ENCODE results near the gene SH2D1B.
A peak's percentile ranks its signal among the peaks of the same experiment; 100 is the strongest.

Gene SH2D1B

GRCh38 chr1:162380061-162380846 lies 31.7 kb downstream of the SH2D1B start:
- DNase-seq: no peak

DNA sequence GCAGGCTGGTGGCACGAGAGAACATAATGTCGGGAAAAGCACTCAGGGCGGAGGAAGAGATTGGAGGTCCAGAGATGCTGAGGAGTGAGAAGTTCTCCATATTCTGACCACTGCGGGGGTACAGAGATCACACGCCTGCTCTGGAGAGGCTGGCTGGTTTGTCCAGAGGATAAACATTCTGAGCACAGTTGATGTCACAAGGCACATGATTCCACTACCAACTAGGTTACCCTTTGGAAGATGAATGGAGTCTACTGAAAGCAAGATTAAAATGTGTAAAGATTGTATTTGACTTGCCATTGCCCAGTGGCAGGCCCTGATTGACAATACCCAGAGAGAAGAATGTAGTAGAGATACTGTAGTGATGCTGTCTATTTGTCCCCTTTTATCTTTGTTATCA lies 35.2 kb downstream of the SH2D1B start, which contains the start of gene SPATA46:
Gene SPATA46, minus strand, starts transcription at position 164 of the 400 bp plus-strand sequence. Its CDS starts 64 bp downstream, at position 100.
- no peak for DNase-seq

GRCh38 chr1:162375463-162375862 lies 36.5 kb downstream of the SH2D1B start:
- DNase-seq: no peak

DNA sequence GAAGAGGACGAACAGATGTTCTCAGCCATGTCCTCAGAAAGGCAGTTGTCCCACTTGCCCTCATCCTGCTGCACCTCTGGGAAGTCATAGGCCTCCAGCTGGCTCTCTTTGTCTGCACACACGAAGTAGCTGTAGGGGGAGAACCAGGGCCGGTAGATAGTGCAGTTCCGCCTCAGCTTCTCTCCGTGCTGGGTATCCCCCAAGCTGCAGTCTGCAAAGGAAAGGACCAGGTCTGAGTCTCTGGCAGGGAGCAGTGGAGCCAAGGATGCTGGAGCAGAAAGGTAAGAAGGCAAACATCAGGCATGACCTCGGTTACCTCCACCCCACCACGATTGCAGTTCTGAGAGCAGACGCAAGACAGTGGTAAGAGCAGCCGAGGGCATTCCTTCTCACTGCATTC lies 37.5 kb downstream of the SH2D1B start:
- no peak for DNase-seq

DNA sequence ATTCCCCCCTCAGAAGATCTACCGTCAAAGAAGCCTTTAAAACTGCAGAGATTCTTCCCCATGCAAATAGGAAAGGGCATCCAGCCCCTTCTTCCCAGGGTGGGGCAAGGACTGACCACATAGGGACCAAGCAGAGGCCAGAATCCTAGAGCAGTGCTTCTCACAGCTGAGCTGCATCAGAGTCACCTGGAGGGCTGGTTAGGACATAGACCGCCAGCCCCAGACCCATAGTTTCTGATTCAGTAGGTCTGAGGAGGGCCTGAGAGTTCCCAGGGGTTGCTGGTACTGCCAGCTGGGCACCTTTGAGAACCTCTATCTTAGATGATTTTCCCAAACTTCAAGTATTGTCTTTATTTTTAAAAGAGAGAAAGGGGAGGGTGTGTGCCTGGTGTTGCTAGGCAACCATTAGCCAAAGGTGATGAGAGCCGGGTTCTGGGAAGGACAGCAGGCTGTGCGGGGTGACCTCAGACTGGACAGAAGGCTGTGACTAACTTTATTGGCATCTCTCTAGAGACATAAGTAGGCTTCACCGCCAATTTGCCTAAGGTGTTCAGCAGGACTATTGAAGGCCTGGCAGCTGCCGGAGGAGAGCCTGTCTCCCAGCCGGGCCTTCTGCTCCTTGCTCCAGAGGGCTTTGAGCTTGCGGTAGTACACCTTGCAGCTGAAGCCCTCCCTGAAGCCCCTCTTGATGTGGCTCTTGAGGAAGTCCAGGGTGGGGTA lies 38.2 kb downstream of the SH2D1B start:
- DNase-seq: peak; percentile 67

GRCh38 chr1:162373072-162373427 lies 38.9 kb downstream of the SH2D1B start:
- DNase-seq: no peak

DNA sequence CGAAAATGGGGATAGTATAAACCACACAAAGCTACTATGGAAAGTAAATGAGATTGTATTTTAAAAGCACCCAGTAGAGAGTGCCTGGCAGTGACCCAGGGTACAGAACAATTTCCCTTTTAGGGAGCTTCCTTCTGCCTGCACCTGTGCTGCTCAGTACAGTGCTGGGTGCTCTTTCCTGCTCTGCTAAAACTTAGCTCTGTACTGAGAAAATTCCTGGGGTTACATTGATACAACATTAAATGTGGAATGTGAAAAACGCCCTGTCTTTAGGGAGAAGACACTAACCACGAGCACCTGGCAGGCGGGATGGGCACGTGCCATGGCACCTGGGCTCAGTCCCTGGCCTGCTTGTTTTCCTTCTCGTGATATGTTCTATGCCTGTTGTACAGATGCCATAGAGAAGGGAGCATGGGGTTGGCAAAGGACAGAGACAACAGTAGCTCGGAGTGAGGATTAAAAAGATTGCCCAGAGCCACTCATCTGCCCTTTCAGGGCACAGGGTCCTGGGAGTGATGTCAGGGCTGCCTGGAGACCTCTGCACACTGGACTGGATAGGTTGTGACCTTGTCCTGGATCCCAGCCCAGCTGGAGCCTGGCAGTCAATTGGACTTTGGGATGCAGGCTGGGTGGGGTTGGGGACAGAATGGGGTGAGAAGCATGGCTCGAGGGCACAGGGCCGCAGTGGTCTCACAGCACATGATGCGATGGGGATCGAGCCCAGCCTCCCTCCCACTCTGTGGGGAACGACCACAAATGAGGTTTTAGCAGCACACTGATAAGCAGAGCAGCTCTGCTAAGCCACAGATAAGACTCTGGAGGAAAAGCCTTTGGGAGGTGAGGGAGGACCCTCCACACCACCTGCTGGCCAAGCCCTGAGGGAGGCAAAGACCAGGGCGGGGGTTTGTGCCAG lies 39.5 kb downstream of the SH2D1B start:
- DNase-seq: no peak

GRCh38 chr1:162371611-162372010 lies 40.3 kb downstream of the SH2D1B start:
- no peak for DNase-seq

- no peak for DNase-seq
Observed at GRCh38 chr1:162370721-162371120, 41.2 kb downstream of the SH2D1B start.

- DNase-seq: no peak
Observed at GRCh38 chr1:162370161-162370560, 41.8 kb downstream of the SH2D1B start.

GRCh38 chr1:162369571-162369970 lies 42.4 kb downstream of the SH2D1B start:
- DNase-seq: no peak

GRCh38 chr1:162368451-162368850 lies 43.5 kb downstream of the SH2D1B start:
- DNase-seq: no peak

DNA sequence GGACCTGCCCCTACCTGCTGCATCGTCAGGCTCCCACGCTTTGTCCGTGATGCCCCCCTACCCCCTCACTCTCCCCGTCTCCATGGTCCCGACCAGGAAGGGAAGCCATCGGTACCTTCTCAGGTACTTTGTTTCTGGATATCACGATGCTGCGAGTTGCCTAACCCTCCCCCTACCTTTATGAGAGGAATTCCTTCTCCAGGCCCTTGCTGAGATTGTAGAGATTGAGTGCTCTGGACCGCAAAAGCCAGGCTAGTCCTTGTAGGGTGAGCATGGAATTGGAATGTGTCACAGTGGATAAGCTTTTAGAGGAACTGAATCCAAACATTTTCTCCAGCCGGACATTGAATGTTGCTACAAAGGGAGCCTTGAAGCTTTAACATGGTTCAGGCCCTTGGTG lies 44.2 kb downstream of the SH2D1B start:
- no peak for DNase-seq

DNA sequence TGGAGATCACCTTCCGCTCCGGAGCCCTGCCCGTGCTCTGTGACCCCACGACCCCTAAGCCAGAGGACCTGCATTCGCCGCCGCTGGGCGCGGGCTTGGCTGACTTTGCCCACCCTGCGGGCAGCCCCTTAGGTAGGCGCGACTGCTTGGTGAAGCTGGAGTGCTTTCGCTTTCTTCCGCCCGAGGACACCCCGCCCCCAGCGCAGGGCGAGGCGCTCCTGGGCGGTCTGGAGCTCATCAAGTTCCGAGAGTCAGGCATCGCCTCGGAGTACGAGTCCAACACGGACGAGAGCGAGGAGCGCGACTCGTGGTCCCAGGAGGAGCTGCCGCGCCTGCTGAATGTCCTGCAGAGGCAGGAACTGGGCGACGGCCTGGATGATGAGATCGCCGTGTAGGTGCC lies 44.9 kb downstream of the SH2D1B start:
- no peak for DNase-seq

DNA sequence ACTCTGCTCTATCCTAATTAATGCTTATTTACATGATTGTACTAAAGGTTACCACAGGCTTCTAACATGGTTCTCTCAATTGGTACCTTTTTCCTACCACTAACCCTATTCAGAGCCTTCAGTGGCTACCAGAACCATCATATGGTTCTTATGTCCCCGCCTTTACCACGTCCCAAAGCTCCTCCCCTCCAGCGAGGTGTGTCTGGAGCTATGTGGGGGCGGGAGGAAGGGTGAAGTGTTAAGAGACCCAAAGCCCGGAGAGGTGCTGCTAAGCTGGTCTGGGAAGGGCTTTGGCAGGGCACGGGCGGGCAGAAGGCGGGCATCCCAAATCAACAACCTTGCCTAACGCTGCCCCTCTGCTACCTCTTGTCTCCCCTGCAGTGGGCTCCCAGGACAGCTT lies 45.3 kb downstream of the SH2D1B start:
- DNase-seq: no peak

GRCh38 chr1:162366149-162366548 lies 45.8 kb downstream of the SH2D1B start:
- DNase-seq: no peak

DNA sequence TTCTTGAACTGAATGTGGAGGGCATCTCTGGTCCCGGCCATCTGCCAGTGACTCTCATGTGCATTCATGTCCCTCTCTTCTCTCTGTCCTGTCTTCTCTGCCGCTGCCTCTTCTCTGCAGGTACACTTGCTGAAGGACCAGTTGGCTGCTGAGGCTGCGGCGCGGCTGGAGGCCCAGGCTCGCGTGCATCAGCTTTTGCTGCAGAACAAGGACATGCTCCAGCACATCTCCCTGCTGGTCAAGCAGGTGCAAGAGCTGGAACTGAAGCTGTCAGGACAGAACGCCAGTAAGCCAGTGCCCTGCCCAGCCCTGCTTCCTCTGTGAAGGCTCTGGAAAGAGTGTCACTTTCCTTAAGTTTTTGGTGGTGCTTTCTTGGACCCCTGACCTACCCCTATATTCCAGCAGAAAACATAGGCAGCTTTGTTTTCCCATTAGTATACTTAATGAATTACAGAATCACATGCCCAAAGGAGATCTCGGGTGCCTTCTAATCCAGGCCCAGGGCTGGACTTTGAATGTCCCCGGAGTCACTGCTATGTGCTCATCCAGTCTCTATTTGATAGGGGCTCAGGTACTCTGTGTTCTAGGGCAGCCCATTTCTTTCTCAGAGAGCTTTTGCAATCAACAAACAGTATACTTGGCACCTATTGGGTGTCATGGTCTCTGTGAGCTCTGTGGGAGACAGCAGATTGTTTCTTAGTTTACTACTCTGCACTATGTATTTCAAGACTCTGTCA lies 46.5 kb downstream of the SH2D1B start:
- no peak for DNase-seq

DNA sequence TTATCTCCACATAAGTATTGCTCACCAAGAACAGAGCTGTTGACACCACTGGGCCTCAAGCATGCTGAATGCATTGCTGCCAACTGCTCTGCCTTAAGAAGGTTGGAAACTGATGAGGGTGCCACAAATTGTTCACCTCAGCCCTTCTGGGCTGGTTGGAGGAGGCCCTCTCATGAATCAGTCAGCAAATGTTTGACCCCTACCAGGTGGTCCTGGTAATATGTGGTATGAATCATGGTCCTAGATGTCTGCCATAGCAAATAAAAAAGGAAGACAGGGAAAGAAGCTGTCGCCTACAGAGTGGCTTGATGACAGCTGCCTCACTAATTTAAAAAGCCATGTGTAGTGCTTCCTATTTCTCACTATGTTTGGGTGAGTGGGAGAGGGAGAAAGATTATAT lies 47.4 kb downstream of the SH2D1B start:
- no peak for DNase-seq

GRCh38 chr1:162363823-162364222 lies 48.1 kb downstream of the SH2D1B start:
- no peak for DNase-seq

DNA sequence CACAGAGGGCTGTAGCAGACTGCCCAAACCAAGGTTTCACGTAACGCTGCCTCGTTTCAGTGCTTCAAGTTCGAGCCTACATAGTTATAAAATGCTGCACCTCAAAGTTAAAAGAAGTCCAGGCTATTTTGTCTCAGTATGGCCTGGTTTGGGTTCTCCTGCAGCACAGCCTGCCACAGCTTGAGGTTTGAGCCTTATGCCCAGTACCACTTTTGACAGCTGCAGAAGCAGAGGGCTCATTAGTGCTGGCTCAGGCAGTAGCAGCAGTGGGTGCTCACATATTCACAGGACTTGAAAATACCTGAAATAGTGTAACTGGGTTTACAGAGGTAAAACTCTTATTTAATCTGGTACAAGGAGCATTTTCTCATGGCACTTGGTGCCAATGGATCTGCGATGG lies 50.6 kb downstream of the SH2D1B start:
- no peak for DNase-seq

DNA sequence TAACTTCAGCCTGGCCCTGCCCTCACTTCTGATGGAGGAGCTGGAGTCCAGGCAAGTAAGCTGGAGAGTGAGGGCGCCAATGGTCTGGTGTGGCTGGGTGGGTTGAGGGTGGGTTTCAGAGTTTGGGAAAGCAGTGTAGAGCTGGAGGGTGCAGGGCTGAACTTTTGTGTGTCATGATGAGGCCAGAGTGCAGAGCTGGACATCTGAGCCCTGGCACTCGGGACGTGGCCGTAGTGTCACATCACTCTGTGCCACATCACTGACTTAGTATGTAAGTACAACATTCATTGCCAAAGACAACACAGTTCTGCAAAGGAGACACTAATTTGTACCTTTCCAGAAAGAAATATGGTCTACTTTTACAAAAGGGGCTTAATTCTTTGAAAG lies 51.1 kb downstream of the SH2D1B start:
- no peak for DNase-seq

- DNase-seq: no peak
Observed at GRCh38 chr1:162360237-162360873, 51.6 kb downstream of the SH2D1B start.

All from kidney glomerular epithelial cell (primary cell).